HG02938 (cell line): ENCODE results near the gene AGR2.

Experiments
- ATAC-seq: cut with Tn5 transposase; IDR thresholded peaks from one replicate; pipeline ENCODE4 v1.9.1; 2021; ENCODE audit warnings: mild to moderate bottlenecking, moderate library complexity; ENCODE audit not compliant: unreplicated experiment

AGR2 gene

GRCh38 chr7:16813232-16813616 is 8.4 kb upstream of the AGR2 start:
- no peak for ATAC-seq

GRCh38 chr7:16812542-16813231 is 7.9 kb upstream of the AGR2 start:
- ATAC-seq = no peak

- no peak for ATAC-seq
These were observed 6.8 kb upstream of the AGR2 start for GRCh38 chr7:16811551-16811950.

GRCh38 chr7:16810573-16810972 is 5.8 kb upstream of the AGR2 start:
- ATAC-seq = no peak

- ATAC-seq = no peak
These were observed 5.3 kb upstream of the AGR2 start for GRCh38 chr7:16810112-16810511.

GRCh38 chr7:16805441-16805840 is 642 bp upstream of the AGR2 start:
- ATAC-seq = no peak

- ATAC-seq = no peak
These were observed 722 bp downstream of the AGR2 start for GRCh38 chr7:16803881-16804673.

GRCh38 chr7:16803125-16803524 is 1.7 kb downstream of the AGR2 start:
- ATAC-seq = no peak

GRCh38 chr7:16801579-16801978 is 3.2 kb downstream of the AGR2 start:
- ATAC-seq = no peak

- ATAC-seq = no peak
These were observed 3.7 kb downstream of the AGR2 start for GRCh38 chr7:16801111-16801542.

GRCh38 chr7:16795624-16796023 is 9.2 kb downstream of the AGR2 start:
- ATAC-seq = no peak

- no peak for ATAC-seq
These were observed 9.8 kb downstream of the AGR2 start for GRCh38 chr7:16794986-16795385.

- no peak for ATAC-seq
These were observed 12.7 kb downstream of the AGR2 start for GRCh38 chr7:16791905-16792698.

- no peak for ATAC-seq
These were observed 13.7 kb downstream of the AGR2 start for GRCh38 chr7:16791071-16791470.

- no peak for ATAC-seq
These were observed 17.7 kb downstream of the AGR2 start for GRCh38 chr7:16787127-16787526.

- no peak for ATAC-seq
These were observed 18.5 kb downstream of the AGR2 start for GRCh38 chr7:16786257-16786656.

GRCh38 chr7:16785846-16786245 is 19.0 kb downstream of the AGR2 start:
- no peak for ATAC-seq

- ATAC-seq = no peak
These were observed 19.5 kb downstream of the AGR2 start for GRCh38 chr7:16785321-16785720.

GRCh38 chr7:16780596-16780995 is 24.2 kb downstream of the AGR2 start:
- no peak for ATAC-seq

GRCh38 chr7:16779051-16779450 is 25.7 kb downstream of the AGR2 start:
- no peak for ATAC-seq

GRCh38 chr7:16778476-16778875 is 26.3 kb downstream of the AGR2 start:
- ATAC-seq = no peak

GRCh38 chr7:16776053-16776452 is 28.7 kb downstream of the AGR2 start:
- ATAC-seq = no peak
